Chondrocyte (in vitro differentiated cells): ENCODE data around the gene TCTN1. TPM values are rescaled to one million over a fixed set of nuclear protein-coding genes. Genes with fewer than 3 reads are reported as not detected.

Experiments used
- DNase-seq: peaks from one replicate; pipeline ENCODE4 v3.0.0; 2021; ENCODE audit warnings: mixed read lengths, low spot score
- H3K27ac Mint-ChIP-seq: one replicate; pipeline ENCODE4 v1.8.0; 2021; ENCODE audit warnings: mild to moderate bottlenecking, moderate library complexity, mixed read lengths; ENCODE audit not compliant: unreplicated experiment
- H3K27me3 Mint-ChIP-seq: 2 replicates; pipeline ENCODE4 v1.8.0; 2021; ENCODE audit warnings: low read depth, mixed read lengths
- H3K36me3 Mint-ChIP-seq: 2 replicates; pipeline ENCODE4 v1.8.0; 2021; ENCODE audit warnings: low read depth, mixed read lengths
- H3K4me1 Mint-ChIP-seq: 2 replicates; pipeline ENCODE4 v1.8.0; 2021; ENCODE audit warnings: low read depth, mild to moderate bottlenecking, mixed read lengths
- H3K4me3 Mint-ChIP-seq: one replicate; pipeline ENCODE4 v1.8.0; 2021; ENCODE audit warnings: mild to moderate bottlenecking, moderate library complexity, mixed read lengths; ENCODE audit not compliant: unreplicated experiment
- H3K9me3 Mint-ChIP-seq: 2 replicates; pipeline ENCODE4 v1.8.0; 2021; ENCODE audit warnings: low read depth, mixed read lengths
- total RNA-seq: library from RNA; stranded (reverse); gene quantifications from 3 replicates; pipeline ENCODE4 v1.2.1, GENCODE V29; 2021
- TF ChIP-seq, protein P1 (sequence below): fragments of 200-600 bp; sonication (generic); IDR thresholded peaks from 2 replicates; pipeline ENCODE4 v1.5.0; 2021; ENCODE audit warnings: antibody characterized with exemption, mild to moderate bottlenecking, moderate library complexity

TCTN1 gene
- total RNA-seq, 1 donor from 2014 or later = 32.9 TPM

DNA sequence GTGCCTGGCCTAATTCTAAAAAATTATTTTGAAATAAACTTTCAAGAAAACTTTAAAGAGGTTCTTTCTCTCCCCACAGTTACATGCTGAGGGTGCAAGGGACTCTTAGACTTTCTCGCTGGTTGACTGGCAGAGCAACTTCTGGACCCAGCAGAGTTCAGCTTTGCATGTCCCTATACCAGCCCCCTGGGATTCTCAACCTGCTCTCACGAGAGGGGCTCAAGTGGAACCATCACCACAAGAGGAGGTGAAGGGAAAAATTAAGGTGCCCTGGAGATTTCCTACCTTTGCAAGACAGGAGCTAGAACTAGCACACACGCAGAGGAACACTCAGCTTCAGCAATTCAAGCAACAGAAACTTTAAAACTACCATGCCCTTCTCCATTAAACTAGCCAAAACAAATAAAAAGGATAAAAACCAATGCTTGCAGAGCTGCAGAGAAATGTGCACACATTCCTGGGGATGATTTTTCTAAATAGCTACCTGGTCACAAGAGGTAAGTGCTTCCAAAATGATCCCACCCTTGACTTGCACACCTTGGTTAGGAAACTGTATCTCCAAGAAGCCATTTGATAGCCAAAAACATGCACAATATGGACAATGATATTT lies 72.5 kb downstream of the TCTN1 start:
- H3K9me3 Mint-ChIP-seq = peaks cover 2% of the 10 kb centered on the region
- TF ChIP-seq, protein P1, sequence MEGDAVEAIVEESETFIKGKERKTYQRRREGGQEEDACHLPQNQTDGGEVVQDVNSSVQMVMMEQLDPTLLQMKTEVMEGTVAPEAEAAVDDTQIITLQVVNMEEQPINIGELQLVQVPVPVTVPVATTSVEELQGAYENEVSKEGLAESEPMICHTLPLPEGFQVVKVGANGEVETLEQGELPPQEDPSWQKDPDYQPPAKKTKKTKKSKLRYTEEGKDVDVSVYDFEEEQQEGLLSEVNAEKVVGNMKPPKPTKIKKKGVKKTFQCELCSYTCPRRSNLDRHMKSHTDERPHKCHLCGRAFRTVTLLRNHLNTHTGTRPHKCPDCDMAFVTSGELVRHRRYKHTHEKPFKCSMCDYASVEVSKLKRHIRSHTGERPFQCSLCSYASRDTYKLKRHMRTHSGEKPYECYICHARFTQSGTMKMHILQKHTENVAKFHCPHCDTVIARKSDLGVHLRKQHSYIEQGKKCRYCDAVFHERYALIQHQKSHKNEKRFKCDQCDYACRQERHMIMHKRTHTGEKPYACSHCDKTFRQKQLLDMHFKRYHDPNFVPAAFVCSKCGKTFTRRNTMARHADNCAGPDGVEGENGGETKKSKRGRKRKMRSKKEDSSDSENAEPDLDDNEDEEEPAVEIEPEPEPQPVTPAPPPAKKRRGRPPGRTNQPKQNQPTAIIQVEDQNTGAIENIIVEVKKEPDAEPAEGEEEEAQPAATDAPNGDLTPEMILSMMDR = no peak
- H3K4me1 Mint-ChIP-seq = peaks cover 10% of the 10 kb centered on the region
- H3K27ac Mint-ChIP-seq = no peak overlapping the region
- no peak for DNase-seq
- H3K36me3 Mint-ChIP-seq = no peaks in the 10 kb centered on the region
- peaks cover 8% of the 10 kb centered on the region for H3K27me3 Mint-ChIP-seq
- no peak overlapping the region for H3K4me3 Mint-ChIP-seq

DNA sequence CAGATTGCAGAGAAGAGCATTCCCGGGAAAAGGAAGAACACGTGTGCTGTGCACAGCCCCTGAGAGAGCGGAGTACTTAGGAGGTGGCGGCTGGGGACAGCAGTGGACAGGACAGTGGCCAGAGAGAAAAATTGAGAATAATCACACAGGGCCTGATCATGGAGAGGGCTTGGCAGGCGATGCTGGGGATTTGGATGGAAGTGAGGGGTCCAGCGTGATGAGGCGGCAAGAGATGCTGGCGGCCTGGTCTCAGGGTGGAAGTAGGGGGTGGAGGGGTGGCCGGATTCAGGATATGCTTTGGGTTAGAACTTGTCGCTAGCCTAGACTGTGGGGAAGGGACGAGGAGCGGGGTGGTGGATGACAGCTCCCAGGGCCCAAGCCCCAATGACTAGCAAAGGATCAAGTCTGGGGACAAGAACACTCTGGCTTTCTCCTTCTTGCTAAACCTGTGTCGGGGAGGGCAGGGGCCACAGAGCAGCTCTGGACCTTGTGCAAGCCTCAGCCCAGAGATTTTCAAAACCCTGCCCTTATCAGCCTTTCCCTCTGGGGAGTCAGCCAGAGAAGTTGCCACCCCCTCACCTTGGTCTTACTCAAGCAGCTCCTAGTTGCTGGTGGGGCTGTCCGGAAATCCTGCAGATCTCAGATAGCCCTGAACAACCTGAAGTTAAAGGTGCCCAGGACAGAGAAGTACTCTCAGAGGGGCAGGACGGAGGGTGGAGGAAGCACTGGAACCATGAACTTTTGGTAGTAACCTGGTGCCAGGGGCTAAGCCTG lies 73.7 kb downstream of the TCTN1 start:
- peaks cover 2% of the 10 kb centered on the region for H3K36me3 Mint-ChIP-seq
- H3K9me3 Mint-ChIP-seq = peaks cover 2% of the 10 kb centered on the region
- TF ChIP-seq, protein P1 = no peak
- H3K4me1 Mint-ChIP-seq = peaks cover 10% of the 10 kb centered on the region
- H3K4me3 Mint-ChIP-seq = peak overlapping the region; percentile 15
- H3K27ac Mint-ChIP-seq = no peak overlapping the region
- no peak for DNase-seq
- H3K27me3 Mint-ChIP-seq = peaks cover 8% of the 10 kb centered on the region

DNA sequence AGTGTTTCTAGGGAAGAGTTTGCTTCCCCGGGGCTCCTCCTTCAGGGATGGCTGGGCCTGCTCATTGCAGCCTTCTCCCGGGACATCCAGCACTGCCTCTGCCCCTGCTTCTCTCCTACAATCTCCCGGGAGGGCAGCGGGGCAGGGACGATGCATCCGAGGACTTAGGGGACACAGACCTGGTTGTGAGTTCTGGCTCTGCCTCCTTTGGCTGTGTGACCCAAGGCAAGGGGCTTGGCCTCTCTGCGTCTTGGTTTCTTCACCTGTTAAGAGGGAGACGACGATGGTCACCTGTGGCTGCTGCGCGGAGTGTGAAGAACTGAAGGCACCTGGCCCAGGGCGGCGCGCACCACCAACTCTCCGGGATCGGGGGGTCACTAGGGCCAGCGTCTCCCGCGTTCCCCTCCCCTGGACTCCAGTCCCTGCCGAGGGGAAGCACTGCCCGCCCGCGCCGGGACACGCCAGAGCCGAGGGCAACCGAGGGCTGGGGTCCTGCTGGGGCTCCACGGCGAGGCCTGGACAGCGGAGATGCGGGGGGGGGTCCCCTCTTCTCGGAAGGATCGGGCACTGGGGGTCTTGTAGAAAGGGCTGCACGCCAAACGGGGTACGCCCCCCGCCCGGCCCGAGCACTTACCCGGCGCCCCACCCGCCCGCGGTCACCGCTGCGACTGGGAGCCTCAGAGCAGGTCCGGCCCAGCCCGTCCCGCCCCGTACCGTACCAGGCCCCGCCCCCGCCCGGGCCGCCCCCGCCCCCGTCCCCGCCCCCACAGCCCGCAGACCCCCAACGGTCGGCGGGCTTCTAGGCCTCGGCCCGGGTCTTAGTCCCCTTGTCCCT lies 74.7 kb downstream of the TCTN1 start, which contains the start of gene HVCN1:
Gene HVCN1, minus strand, starts transcription at position 670 of the 835 bp plus-strand sequence. CDS start 5,870 bp downstream, outside the sequence.
- H3K4me1 Mint-ChIP-seq = peaks cover 10% of the 10 kb centered on the region
- no peak for DNase-seq
- peaks cover 8% of the 10 kb centered on the region for H3K27me3 Mint-ChIP-seq
- TF ChIP-seq, protein P1 = no peak
- peaks cover 2% of the 10 kb centered on the region for H3K36me3 Mint-ChIP-seq
- no peak within 1 kb of the TSS for H3K27ac Mint-ChIP-seq
- H3K9me3 Mint-ChIP-seq = peaks cover 2% of the 10 kb centered on the region
- peak within 1 kb of the TSS; percentile 76 for H3K4me3 Mint-ChIP-seq

DNA sequence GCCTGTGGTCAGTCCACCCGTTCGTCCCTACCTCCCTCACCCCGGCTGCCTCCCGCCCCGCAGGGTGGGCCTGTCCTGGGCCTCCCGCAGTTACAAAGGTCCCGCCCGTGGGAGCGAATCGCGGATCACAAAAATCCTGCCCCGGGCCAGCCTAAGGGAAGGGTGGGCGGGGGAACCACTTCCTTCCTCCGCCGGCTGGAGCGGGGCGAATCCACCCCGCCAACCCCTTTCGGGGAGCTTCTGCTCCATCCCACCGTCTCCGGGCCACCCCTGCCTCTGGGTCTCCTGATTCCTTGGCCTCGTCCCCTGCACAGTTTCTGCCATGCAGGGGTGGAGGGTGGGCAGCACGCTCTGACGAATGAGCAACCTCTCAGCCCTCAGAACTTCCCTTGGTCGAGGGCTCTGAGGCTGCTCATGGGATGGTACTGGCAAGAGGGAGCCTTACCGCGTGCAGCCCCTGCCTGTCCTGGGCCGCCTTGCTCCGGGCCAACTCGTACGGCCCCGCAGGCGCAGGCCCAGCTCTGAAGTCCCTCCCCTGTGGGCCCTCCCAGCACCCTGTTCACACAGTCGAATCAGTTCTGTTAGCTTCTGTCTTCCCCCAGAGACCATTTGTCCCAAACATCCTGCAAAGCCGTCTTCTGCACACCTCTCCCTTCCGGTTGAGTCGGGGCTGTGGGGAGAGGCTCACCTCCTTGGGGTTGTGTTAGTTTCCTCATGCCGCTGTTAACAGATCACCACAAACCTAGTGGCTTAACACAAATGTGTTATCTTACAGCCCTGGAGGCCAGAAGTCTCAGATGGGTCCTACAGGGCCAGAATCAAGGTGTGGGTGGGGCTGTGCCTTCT lies 75.6 kb downstream of the TCTN1 start:
- H3K36me3 Mint-ChIP-seq = peaks cover 2% of the 10 kb centered on the region
- TF ChIP-seq, protein P1 = no peak
- peaks cover 8% of the 10 kb centered on the region for H3K27me3 Mint-ChIP-seq
- no peak for DNase-seq
- peaks cover 10% of the 10 kb centered on the region for H3K4me1 Mint-ChIP-seq
- no peaks in the 10 kb centered on the region for H3K9me3 Mint-ChIP-seq
- peak overlapping the region; percentile 76 for H3K4me3 Mint-ChIP-seq
- H3K27ac Mint-ChIP-seq = no peak overlapping the region
